ENCODE measurements around the gene TGFA.

DNA sequence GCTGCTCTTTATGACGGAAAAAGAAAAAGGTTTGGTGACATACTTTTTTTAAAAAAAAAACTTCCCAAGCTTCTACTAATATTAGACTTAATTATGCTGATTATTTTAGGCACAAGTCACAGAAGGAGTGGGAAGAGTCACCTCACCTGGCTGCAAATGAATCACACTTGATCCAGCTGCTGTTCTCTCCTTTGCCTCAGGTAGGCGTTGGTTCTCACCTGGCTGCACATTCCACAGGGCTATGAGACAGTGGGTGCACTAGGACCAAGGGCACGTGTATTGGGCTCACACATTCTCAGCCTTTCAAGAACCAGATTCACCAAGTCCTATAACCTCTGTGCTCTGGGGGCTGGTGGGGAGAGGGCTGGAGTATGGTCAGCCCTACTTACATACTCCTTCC is 93.3 kb downstream of the TGFA start:
- TF ChIP-seq, protein P1, sequence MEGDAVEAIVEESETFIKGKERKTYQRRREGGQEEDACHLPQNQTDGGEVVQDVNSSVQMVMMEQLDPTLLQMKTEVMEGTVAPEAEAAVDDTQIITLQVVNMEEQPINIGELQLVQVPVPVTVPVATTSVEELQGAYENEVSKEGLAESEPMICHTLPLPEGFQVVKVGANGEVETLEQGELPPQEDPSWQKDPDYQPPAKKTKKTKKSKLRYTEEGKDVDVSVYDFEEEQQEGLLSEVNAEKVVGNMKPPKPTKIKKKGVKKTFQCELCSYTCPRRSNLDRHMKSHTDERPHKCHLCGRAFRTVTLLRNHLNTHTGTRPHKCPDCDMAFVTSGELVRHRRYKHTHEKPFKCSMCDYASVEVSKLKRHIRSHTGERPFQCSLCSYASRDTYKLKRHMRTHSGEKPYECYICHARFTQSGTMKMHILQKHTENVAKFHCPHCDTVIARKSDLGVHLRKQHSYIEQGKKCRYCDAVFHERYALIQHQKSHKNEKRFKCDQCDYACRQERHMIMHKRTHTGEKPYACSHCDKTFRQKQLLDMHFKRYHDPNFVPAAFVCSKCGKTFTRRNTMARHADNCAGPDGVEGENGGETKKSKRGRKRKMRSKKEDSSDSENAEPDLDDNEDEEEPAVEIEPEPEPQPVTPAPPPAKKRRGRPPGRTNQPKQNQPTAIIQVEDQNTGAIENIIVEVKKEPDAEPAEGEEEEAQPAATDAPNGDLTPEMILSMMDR (tag by site-specific recombination; IDR thresholded peaks at IDR 0.05): no peak
- TF ChIP-seq ZNF266 (tag by site-specific recombination; IDR thresholded peaks at IDR 0.05; ENCODE audit: low read depth) (no peak), SETDB1 (IDR thresholded peaks at IDR 0.05; ENCODE audit: insufficient read length, low read length) (no peak), ZNF510 (tag by site-specific recombination; IDR thresholded peaks at IDR 0.05; ENCODE audit: insufficient replicate concordance) (no peak), ZNF423 (tag by site-specific recombination; IDR thresholded peaks at IDR 0.05) (no peak), KLF1 (tag by site-specific recombination; IDR thresholded peaks at IDR 0.05) (no peak), ZNF830 (tag by site-specific recombination; IDR thresholded peaks at IDR 0.05; ENCODE audit: low read depth) (no peak), ZNF707 (tag by site-specific recombination; IDR thresholded peaks at IDR 0.05) (no peak), HOXA7 (CRISPR knock-in tag; IDR thresholded peaks at IDR 0.05; ENCODE audit: borderline replicate concordance) (no peak)
- TF ChIP-seq, protein P2, sequence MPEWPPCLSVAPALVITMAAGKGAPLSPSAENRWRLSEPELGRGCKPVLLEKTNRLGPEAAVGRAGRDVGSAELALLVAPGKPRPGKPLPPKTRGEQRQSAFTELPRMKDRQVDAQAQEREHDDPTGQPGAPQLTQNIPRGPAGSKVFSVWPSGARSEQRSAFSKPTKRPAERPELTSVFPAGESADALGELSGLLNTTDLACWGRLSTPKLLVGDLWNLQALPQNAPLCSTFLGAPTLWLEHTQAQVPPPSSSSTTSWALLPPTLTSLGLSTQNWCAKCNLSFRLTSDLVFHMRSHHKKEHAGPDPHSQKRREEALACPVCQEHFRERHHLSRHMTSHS (tag by site-specific recombination; IDR thresholded peaks at IDR 0.05): no peak
- TF ChIP-seq, protein P3, sequence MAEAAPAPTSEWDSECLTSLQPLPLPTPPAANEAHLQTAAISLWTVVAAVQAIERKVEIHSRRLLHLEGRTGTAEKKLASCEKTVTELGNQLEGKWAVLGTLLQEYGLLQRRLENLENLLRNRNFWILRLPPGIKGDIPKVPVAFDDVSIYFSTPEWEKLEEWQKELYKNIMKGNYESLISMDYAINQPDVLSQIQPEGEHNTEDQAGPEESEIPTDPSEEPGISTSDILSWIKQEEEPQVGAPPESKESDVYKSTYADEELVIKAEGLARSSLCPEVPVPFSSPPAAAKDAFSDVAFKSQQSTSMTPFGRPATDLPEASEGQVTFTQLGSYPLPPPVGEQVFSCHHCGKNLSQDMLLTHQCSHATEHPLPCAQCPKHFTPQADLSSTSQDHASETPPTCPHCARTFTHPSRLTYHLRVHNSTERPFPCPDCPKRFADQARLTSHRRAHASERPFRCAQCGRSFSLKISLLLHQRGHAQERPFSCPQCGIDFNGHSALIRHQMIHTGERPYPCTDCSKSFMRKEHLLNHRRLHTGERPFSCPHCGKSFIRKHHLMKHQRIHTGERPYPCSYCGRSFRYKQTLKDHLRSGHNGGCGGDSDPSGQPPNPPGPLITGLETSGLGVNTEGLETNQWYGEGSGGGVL (tag by site-specific recombination; IDR thresholded peaks at IDR 0.05): no peak
- TF ChIP-seq, protein P4, sequence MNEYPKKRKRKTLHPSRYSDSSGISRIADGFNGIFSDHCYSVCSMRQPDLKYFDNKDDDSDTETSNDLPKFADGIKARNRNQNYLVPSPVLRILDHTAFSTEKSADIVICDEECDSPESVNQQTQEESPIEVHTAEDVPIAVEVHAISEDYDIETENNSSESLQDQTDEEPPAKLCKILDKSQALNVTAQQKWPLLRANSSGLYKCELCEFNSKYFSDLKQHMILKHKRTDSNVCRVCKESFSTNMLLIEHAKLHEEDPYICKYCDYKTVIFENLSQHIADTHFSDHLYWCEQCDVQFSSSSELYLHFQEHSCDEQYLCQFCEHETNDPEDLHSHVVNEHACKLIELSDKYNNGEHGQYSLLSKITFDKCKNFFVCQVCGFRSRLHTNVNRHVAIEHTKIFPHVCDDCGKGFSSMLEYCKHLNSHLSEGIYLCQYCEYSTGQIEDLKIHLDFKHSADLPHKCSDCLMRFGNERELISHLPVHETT (tag by site-specific recombination; IDR thresholded peaks at IDR 0.05): no peak

Measured in HEK293 (cell line).